ENCODE measurements around the gene NCOA1. TPM values are rescaled to one million over a fixed set of nuclear protein-coding genes. Genes with fewer than 3 reads are reported as not detected.
A peak's percentile ranks its signal among the peaks of the same experiment; 100 is the strongest.

Gene NCOA1
- total RNA-seq, 2 donors from 2014 or later = 20.1 to 22.6 TPM

DNA sequence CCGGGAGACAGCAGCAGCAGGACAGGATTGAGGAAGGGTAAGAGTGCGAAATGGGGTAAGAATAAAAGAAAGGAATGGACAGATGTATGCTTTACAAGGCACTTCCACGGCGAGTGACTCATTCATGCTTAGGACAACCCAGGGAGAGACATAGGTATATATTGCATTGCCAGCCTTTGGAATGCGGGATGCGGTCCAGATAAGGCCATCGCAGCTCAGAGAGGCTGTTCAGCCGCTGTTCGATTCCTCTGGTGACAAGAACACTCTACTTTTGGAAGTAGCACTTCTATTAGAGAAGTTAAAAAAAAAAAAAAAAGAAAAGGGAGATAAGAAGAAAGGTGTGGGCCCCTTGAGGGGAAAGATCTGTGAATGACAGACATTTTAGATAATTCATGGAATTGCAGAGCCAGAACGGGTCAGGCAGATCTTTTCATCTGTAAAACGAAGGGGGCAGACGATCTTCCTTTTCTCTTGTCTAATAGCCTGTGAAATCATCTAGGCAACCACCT is 819 bp upstream of the NCOA1 start:
- Histone ChIP-seq H3K9ac (ENCODE audit: extremely low read depth, low read length, poor library complexity, severe bottlenecking) (peak overlapping the region; percentile 36), H3K36me3 (ENCODE audit: control insufficient read depth, insufficient read depth, low read length) (no peaks in the 10 kb centered on the region), H3K9me3 (ENCODE audit: control insufficient read depth, low read length) (no peaks in the 10 kb centered on the region), H3K27me3 (ENCODE audit: control insufficient read depth, insufficient read depth, low read length, poor library complexity, severe bottlenecking) (peaks cover 21% of the 10 kb centered on the region), H3K4me1 (ENCODE audit: control insufficient read depth, insufficient read depth, low read length) (no peaks in the 10 kb centered on the region), H3K27ac (ENCODE audit: low read depth, low read length) (peak overlapping the region; percentile 64), H3K4me3 (ENCODE audit: low read length) (peak overlapping the region; percentile 81)
- WGBS, 2 experiments (ENCODE audit: insufficient coverage in 1 of 2, insufficient read length in 1 of 2) = 5 to 6% methylated on average over 10 to 12 of the region's 12 CpGs
- peak; percentile 72 for DNase-seq
- Mint-ChIP-seq H3K27ac (peak overlapping the region; percentile 64), H3K9me3 (no peaks in the 10 kb centered on the region), H3K27me3 (ENCODE audit: insufficient read depth) (peaks cover 34% of the 10 kb centered on the region), H3K4me3 (peak overlapping the region; percentile 72), H3K4me1 (peaks cover 35% of the 10 kb centered on the region), H3K36me3 (ENCODE audit: low read depth) (no peaks in the 10 kb centered on the region)
- TF ChIP-seq, protein P1, sequence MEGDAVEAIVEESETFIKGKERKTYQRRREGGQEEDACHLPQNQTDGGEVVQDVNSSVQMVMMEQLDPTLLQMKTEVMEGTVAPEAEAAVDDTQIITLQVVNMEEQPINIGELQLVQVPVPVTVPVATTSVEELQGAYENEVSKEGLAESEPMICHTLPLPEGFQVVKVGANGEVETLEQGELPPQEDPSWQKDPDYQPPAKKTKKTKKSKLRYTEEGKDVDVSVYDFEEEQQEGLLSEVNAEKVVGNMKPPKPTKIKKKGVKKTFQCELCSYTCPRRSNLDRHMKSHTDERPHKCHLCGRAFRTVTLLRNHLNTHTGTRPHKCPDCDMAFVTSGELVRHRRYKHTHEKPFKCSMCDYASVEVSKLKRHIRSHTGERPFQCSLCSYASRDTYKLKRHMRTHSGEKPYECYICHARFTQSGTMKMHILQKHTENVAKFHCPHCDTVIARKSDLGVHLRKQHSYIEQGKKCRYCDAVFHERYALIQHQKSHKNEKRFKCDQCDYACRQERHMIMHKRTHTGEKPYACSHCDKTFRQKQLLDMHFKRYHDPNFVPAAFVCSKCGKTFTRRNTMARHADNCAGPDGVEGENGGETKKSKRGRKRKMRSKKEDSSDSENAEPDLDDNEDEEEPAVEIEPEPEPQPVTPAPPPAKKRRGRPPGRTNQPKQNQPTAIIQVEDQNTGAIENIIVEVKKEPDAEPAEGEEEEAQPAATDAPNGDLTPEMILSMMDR (conservative IDR thresholded peaks at IDR 0.05) = no peak

DNA sequence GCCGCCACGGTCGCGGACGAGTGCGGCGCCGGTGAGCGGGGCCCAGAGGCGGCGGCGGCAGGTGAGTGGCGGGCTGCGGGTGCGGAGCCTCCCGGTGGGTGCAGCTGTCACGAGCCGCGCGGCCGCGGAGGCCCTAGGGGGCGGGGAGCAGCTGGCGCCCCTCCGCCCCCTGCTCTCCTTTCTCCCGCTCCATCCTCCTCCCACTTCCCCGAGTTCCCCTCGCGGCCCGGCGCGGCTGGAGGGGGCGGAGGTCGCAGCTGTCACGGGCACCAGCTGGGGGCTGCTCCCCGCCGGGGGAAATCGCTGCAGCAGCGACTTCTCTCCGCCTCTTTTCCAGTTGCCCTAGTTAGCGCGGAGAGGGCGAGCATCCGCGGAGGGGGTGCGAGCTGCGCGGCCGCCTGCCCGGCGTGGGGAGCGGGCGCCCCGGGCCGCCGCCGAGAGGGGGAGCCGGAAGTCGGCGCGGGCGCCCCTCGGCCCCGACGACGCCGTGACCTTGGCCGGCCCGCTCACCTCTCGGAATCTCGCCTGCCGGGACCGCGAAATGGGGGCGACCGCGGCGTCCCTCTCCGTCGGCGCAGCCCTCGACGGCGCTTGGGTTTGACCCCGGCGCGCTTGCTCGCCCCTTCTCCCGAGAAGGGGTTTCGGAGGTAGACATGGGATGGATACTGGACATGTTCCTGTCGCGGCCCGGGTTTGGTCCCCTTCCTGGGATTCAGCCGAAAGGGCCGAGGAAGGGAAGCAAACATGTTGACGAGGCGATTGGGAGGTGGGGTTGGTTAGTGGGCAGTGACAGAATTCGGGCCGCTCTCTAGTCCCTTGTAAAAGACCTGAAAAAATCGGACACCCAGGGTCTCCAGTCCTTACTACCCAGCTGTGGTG is 727 bp downstream of the NCOA1 start:
- Mint-ChIP-seq H3K27me3 (ENCODE audit: insufficient read depth) (peaks cover 35% of the 10 kb centered on the region), H3K4me1 (peaks cover 35% of the 10 kb centered on the region), H3K9me3 (no peaks in the 10 kb centered on the region), H3K27ac (no peak overlapping the region), H3K4me3 (peak overlapping the region; percentile 72), H3K36me3 (ENCODE audit: low read depth) (no peaks in the 10 kb centered on the region)
- H3K27me3 ChIP-seq (ENCODE audit: control insufficient read depth, insufficient read depth, low read length, poor library complexity, severe bottlenecking) = peaks cover 19% of the 10 kb centered on the region
- DNase-seq = peak; percentile 80
- H3K9ac ChIP-seq (ENCODE audit: extremely low read depth, low read length, poor library complexity, severe bottlenecking) = peak overlapping the region; percentile 6
- 0% methylated on average over 23 to 100 of the region's 100 CpGs for WGBS, 2 experiments (ENCODE audit: insufficient coverage in 1 of 2, insufficient read length in 1 of 2)
- H3K27ac ChIP-seq (ENCODE audit: low read depth, low read length) = peak overlapping the region; percentile 42
- TF ChIP-seq, protein P1 (conservative IDR thresholded peaks at IDR 0.05) = no peak
- H3K4me1 ChIP-seq (ENCODE audit: control insufficient read depth, insufficient read depth, low read length) = no peaks in the 10 kb centered on the region
- H3K4me3 ChIP-seq (ENCODE audit: low read length) = peak overlapping the region; percentile 77
- no peaks in the 10 kb centered on the region for H3K36me3 ChIP-seq (ENCODE audit: control insufficient read depth, insufficient read depth, low read length)
- H3K9me3 ChIP-seq (ENCODE audit: control insufficient read depth, low read length) = no peaks in the 10 kb centered on the region

DNA sequence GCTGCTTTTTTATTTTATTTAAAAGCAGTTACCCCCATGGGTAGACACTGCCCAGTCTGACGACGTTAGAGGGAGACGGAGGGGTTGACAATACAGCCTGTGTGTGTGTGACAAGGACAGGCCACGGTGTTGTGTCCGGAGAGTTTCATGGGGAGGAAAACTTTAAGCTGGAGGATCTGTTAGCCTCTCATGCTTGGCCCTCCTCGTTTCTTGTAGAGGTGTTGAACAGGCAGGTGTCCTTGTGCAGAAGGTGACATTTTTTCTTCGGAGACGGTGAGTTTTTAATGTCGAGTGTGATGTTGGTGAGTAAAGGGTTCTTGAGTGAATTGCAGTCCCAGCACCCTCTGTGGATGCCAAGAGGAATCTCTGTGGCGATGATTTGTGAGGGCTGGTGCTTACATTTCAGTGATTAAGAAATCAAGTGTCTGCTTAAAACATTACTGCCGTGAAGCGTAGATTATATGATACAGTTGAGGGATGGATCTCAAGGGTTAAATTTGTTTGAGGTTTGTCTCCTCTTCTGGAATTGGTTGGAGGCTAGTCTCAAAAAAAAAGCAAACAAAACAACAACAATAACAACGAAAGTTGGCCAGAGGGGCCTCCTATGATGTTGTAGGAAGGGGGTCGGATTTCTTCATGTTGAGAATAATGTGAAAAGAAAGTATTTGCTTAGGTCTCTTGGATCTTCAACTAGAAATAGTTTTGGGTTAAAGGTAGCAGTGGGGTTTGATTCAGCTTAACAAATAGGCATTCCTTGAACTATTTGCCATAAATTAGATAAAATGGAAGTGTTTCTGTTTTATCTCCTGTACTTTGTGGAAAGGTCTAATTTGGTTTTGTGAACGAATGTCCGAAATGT is 1.6 kb downstream of the NCOA1 start:
- TF ChIP-seq, protein P1 (conservative IDR thresholded peaks at IDR 0.05) = no peak
- Histone ChIP-seq H3K27me3 (ENCODE audit: control insufficient read depth, insufficient read depth, low read length, poor library complexity, severe bottlenecking) (peaks cover 17% of the 10 kb centered on the region), H3K4me1 (ENCODE audit: control insufficient read depth, insufficient read depth, low read length) (no peaks in the 10 kb centered on the region), H3K4me3 (ENCODE audit: low read length) (peak overlapping the region; percentile 77), H3K27ac (ENCODE audit: low read depth, low read length) (no peak overlapping the region), H3K9ac (ENCODE audit: extremely low read depth, low read length, poor library complexity, severe bottlenecking) (peak overlapping the region; percentile 6), H3K9me3 (ENCODE audit: control insufficient read depth, low read length) (no peaks in the 10 kb centered on the region), H3K36me3 (ENCODE audit: control insufficient read depth, insufficient read depth, low read length) (no peaks in the 10 kb centered on the region)
- DNase-seq = no peak
- WGBS, 2 experiments (ENCODE audit: insufficient coverage in 1 of 2, insufficient read length in 1 of 2) = 33 to 36% methylated on average over 10 to 16 of the region's 16 CpGs
- Mint-ChIP-seq H3K4me1 (peaks cover 35% of the 10 kb centered on the region), H3K27me3 (ENCODE audit: insufficient read depth) (peaks cover 33% of the 10 kb centered on the region), H3K9me3 (no peaks in the 10 kb centered on the region), H3K4me3 (peak overlapping the region; percentile 72), H3K36me3 (ENCODE audit: low read depth) (no peaks in the 10 kb centered on the region), H3K27ac (no peak overlapping the region)

Measured in endodermal cell (in vitro differentiated cells).